Stimulated activated CD4-positive, alpha-beta T cell treated with anti-CD3 and anti-CD28 coated beads, Interleukin-4, amount 100 ng/mL, for 24 hours (primary cell): ENCODE data around the gene HLA-E.
"Not testable (repeated sequence)": the region's sequence is repeated elsewhere in the genome, so short reads cannot be mapped to it uniquely, and the experiment has no call there.

ENCODE experiments used
- DNase-seq: peaks from one replicate; pipeline ENCODE4 v3.0.0-alpha.2; 2020

The HLA-E gene

DNA sequence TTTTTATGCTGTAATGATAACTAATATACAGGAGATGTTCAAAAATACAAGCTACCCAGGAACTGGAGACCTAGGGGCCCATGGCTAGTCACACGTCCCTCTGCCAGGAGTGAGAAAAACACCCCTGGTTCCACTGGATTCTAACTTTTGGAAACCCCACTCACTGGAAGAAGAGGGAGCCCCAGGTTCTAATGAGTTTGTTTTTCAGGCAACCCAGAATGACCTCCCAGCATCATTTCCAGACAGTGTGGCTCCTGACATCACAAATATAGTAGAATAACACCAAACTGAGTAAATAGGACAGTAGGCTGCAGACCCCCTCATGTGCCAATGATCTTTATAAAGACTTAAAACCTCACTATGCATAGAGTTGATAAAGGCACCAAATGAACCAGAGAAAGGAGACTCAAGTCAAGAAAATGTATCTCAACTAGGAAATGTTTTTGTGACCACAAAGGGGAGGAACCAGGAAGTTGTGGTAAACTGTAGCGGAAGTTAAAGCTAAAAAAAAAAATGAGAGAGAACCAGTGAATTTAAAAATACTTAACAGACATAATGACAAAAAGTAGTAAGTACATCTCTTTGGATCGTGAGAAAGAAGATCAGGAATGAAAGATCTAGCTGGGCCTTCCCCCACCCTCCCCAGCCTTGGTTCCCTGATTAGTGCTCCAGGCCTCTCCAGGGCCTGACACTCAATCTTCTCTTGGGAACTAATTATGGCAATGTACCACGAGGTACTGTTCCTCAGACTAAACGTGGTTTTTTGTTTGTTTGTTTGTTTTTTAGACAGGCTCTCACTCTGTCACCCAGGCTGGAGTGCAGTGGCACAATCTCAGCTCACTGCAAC, 19.8 kb downstream of the HLA-E start:
- DNase-seq, result no peak

DNA sequence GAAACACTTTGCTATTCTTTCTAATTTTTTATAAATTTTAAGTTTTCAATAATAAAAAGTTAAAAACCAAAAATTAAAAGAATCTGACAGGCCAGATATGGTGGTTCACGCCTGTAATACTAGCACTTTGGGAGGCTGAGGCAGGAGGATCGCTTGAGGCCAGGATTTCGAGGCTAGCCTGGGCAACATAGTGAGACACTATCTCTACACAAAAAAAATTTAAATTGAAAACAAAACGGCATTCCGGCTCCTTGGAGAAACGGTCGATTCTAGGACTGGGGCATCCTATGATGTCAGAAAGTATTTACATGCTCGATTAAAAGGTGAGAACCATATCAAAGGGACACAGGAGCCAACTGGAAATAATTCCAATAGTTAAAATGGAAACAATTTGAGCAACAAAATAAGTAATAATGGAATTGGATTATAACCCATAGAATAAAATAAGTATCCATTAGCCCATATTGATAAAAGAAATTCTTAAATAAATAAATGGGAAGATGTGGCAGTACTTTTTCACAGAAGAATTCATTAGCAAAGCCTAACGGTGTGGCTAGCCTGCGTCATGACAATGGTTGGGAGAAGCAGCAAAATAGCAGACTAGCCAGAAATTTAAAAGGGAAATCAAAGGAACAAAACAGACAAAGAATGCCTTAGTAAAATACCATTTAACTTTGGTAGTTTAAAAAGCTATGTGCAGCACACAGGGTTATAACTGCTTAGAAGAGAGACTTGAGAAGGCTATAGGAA, 21.3 kb downstream of the HLA-E start:
- DNase-seq, result no peak

GRCh38 chr6:30511169-30511546, 21.8 kb downstream of the HLA-E start:
- no peak for DNase-seq

DNA sequence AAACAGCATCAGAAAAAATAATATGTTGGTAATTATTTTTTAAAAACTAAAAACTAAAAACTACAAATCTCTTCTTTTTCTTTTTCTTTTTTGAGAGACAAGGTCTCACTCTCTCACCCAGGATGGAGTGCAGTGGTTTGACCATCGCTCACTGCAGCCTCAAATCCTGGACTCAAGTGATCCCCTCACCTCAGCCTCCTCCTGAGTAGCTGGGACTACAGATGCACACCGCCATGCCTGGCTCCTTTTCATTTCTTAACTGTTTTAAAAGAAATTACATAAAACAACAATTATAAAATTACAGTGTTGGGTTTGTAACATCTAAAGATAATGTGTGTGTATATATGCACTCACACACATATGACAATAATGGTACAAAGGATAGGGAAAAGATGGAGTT, 24.1 kb downstream of the HLA-E start:
- no peak for DNase-seq

DNA sequence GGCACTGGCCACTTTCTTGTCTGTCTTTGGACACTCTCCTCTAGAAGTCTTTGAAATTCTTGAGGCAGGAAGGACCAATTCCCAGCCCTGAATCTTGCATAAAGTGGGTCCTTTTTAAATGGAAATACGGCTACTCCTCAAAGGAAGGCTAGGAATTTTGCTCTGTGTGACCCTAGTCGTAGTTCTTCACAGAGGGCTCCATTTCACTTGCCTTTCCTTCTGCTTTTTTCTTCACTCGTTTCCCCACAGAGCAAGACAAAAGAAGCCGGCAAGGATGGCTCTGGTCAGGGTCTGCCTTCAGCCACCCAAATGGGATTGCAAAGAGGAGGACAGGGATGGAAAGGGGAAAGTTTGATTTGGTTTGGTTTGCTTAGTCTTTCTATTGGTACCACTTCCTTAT, 25.8 kb downstream of the HLA-E start:
- no peak for DNase-seq

- peak; percentile 95 for DNase-seq
These were observed 26.8 kb downstream of the HLA-E start for GRCh38 chr6:30515944-30516753.

DNA sequence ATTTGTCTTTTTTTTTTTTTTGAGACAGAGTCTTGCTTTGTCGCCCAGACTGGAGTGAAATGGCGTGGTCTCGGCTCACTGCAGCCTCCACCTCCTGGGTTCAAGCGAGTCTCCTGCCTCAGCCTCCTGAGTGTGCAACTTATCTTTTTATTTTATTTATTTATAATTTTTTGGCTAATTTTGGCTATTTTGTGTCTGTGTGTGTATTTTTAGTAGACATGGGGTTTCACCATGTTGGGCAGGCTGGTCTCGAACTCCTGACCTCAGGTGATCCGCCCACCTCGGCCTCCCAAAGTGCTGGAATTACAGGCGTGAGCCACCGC, 27.4 kb downstream of the HLA-E start:
- DNase-seq, result not testable (repeated sequence)

GRCh38 chr6:30517767-30518504, 28.6 kb downstream of the HLA-E start:
- DNase-seq, result not testable (repeated sequence)

- not testable (repeated sequence) for DNase-seq
These were observed 29.3 kb downstream of the HLA-E start for GRCh38 chr6:30518505-30519145.

DNA sequence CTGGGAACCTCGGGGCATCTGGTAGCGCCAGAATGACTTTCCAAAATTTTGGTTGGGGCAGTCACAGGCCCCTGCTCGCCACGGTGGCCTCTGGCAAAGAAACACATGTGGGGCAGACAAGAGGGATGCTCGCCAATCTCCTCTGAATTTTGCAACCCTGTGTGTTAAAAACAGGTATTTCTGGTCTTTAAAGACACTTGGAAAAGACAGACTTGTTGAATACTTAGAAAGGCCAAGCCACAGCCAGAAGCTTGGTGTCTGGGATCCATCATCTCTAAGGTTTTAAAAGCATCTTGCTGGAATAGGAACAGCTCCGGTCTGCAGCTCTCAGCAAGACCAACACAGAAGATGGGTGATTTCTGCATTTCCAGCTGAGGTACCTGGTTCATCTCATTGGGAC, 31.2 kb downstream of the HLA-E start:
- DNase-seq, result no peak

DNA sequence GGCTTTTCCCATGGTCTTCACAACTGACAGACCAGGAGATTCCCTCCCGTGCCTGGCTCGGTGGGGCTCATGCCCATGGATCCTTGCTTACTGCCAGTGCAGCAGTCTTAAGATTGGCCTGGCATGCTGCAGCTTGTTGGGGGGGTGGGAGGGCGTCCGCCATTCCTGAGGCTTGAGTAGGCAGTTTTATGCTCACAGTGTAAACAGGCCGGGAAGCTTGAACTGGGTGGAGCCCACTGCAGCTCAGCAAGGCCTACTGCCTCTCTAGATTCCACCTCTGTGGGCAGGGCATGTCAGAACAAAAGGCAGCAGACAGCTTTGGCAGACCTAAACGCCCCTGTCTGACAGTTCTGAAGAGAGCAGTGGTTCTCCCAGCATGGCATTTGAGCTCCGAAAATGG, 31.8 kb downstream of the HLA-E start:
- DNase-seq, result not testable (repeated sequence)

DNA sequence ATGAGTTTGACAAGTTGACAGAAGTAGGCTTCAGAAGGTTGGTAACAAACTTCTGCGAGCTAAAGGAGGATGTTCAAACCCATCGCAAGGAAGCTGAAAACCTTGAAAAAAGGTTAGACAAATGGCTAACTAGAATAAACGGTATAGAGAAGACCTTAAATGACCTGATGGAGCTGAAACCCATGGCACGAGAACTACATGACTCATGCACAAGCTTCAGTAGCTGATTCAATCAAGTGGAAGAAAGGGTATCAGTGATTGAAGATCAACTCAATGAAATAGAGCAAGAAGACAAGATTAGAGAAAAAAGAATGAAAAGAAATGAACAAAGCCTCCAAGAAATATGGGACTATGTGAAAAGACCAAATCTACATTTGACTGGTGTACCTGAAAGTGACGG, 32.6 kb downstream of the HLA-E start:
- not testable (repeated sequence) for DNase-seq

DNA sequence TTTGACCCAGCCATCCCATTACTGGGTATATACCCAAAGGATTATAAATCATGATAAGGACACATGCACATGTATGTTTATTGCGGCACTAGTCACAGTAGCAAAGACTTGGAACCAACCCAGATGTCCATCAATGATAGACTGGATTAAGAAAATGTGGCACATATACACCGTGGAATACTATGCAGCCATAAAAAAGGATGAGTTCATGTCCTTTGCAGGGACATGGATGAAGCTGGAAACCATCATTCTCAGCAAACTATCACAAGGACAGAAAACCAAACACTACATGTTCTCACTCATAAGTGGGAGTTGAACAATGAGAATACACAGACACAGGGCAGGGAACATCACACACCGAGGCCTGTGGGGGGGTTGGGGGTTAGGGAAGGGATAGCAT, 37.1 kb downstream of the HLA-E start:
- DNase-seq, result not testable (repeated sequence)

- DNase-seq, result peak; percentile 60
These were observed 40.1 kb downstream of the HLA-E start for GRCh38 chr6:30529349-30529875.

- DNase-seq, result no peak
These were observed 40.7 kb downstream of the HLA-E start for GRCh38 chr6:30530014-30530413.

DNA sequence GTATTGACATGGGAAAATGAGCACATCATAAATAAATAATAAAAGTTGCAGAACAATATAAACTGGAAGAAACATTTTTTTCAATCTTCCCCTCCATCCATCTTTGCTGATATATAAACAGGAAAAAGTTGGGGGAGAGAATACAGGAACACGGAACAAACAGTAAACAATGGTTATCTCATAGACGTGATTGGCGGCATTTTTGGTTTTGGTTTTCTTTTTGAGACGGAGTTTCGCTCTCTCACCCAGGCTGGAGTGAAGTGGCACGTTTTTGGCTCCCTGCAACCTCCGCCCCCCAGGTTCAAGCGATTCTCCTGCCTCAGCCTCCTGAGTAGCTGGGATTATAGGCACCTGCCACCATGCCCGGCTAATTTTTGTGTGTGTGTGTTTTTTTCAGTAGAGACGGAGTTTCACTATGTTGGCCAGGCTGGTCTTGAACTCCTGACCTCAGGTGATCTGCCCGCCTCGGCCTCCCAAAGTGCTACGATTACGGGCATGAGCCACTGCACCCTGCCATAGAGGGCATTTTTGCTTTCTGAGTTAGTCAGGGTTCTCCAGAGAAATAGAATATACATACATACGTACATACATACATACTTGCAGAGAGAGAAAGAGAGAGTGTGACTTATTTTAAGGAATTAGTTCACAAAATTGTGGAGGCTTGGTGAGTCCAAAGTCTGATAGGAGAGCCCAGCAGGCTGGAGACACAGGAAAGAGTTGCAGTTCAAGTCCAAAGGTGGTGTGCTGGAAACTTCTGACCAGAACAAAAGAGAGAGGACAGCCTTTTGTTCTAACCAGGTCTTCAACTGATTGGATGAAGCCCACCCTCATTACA, 44.4 kb downstream of the HLA-E start:
- no peak for DNase-seq

GRCh38 chr6:30537931-30538330, 48.6 kb downstream of the HLA-E start:
- DNase-seq, result no peak

DNA sequence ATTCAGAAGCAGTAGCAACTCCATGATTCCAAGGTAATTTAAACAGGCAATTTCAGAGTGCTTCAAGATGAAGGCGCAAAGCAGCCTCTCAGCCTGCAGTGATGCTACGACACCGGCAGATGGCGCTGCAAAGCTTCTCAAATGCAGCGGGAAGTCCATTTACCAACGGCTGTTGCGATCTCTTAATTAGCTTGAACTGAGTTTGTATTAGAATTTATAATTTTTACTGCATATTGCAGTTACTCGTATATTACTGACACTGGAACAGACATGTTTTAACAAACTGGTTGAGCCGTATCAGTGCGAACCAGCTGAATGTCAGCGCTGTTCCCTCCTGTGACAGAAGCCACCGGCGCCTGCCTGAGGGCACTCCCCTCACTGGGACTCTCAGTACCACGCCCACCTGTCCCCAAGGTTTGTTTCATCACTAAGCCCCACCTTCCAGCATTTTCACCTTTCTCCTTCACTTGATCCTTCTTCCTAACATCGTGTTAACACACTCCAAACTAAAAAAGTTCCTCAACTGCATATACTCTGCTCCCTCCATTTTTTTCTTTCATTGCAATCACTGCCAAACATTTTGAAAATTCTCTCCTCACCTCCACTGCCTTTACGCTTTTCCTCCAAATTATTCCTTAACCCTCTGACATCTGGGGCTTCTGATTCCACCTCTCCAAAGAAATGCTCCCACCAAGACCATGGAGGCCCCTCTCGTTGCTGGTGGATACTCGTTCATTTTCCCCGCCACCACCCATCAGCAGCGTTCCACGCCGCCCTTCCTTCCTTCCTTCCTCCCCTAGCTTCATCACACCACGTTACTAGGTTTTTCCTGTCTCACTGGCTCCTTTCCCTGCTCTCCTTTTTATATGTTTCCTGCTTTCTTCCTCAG, 52.5 kb downstream of the HLA-E start:
- peak; percentile 84 for DNase-seq

GRCh38 chr6:30542404-30542725, 53.1 kb downstream of the HLA-E start:
- peak; percentile 14 for DNase-seq

DNA sequence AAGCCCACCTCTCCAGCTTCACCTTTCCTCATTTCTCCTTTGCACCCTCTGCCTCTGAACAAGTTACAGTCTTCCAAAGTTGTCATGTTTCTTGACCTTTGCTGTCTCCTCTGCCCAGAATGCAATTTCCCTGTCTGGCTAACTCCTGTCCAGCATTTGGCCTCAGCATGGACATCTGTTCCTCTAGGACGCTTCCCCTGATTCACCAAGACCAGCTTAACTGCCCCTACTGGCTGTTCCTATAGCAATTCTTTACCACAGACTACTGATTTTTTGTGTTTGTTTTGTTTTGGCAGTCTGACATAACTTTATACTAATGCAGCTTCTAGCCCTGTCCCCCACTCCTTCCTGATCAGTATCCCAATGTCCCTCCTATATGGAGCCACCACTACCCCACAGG, 53.6 kb downstream of the HLA-E start:
- DNase-seq, result no peak
